HCT116 (cell line): Measurements from ENCODE around the gene FTL. TPM values are rescaled to one million over a fixed set of nuclear protein-coding genes. Genes with fewer than 3 reads are reported as not detected.

ENCODE experiments used
- ATAC-seq: fragments of 200-7000 bp; cut with Tn5 transposase; 2 replicates; pipeline ENCODE4 v1.9.1; 2020; ENCODE audit warnings: mild to moderate bottlenecking, moderate library complexity
- BruUV-seq: library from RNA; stranded (reverse); fragments of 400-500 nt; replicated peaks from 2 replicates; lab custom pipeline; 2021; lab: Mats Ljungman, UMichigan
- CTCF ChIA-PET: fragments of 300-600 bp; sonication (Branson Sonifier 250); formaldehyde crosslinking; loops from one replicate; lab custom pipeline; 2021; ENCODE audit warnings: antibody characterized with exemption; lab: Charles Lee
- POLR2A ChIA-PET: fragments of 300-600, 350-600 bp; sonication (Branson Sonifier 250); formaldehyde crosslinking; loops from one replicate; lab custom pipeline; 2021; ENCODE audit warnings: antibody characterized with exemption; lab: Charles Lee
- RAD21 ChIA-PET, 2 experiments: fragments of 300-600 bp; sonication (Branson Sonifier 250); formaldehyde crosslinking; loops; one replicate each; lab custom pipeline; 2023; ENCODE audit warnings: low total read pairs in 2 of 2; ENCODE audit not compliant: uncharacterized antibody in 2 of 2, unreplicated experiment in 2 of 2, low non-redundant PET in 1 of 2; lab: Charles Lee
- DNase-seq: peaks from one replicate; pipeline ENCODE4 v3.0.0-alpha.2; 2010; ENCODE audit warnings: low read depth, low spot score
- H2AFZ ChIP-seq: fragments of 200-600 bp; shearing (Covaris generic), sonication (generic); 2 replicates; pipeline ENCODE4 v1.6.1; 2017; ENCODE audit warnings: low read depth, mixed run types, mixed read lengths, antibody characterized with exemption, low read length; ENCODE audit not compliant: poor library complexity, severe bottlenecking
- H3K27ac ChIP-seq: 2 replicates; pipeline ENCODE4 v1.5.1; 2012; ENCODE audit warnings: low read depth, low read length
- H3K27me3 ChIP-seq: fragments of 200-600 bp; sonication (generic); 2 replicates; pipeline ENCODE4 v1.6.1; 2016; ENCODE audit warnings: mixed run types, low read length, mixed read lengths; ENCODE audit not compliant: insufficient read depth
- H3K36me3 ChIP-seq, 2 experiments: fragments of 200-500 bp in 1 of 2; fragments of 200-600 bp in 1 of 2; sonication (Bioruptor generic) in 1 of 2; sonication (generic) in 1 of 2; 2 replicates each; pipeline versions ENCODE4 v1.5.1 to v1.6.1; 2014 to 2016; ENCODE audit warnings: low read length in 2 of 2, inconsistent platforms in 1 of 2, mixed read lengths in 1 of 2, mixed run types in 1 of 2; ENCODE audit not compliant: insufficient read depth in 2 of 2, control insufficient read depth in 1 of 2
- H3K4me1 ChIP-seq, 2 experiments: fragments of 200-600 bp in 1 of 2; sonication (generic) in 1 of 2; 2 replicates each; pipeline versions ENCODE4 v1.5.1 to v1.6.1; 2012 to 2017; ENCODE audit warnings: low read length in 2 of 2, inconsistent platforms in 1 of 2, mild to moderate bottlenecking in 1 of 2, mixed read lengths in 1 of 2, mixed run types in 1 of 2, moderate library complexity in 1 of 2; ENCODE audit not compliant: insufficient read depth in 2 of 2, control insufficient read depth in 1 of 2
- H3K4me2 ChIP-seq: fragments of 200-600 bp; sonication (generic); 2 replicates; pipeline ENCODE4 v1.6.1; 2017; ENCODE audit warnings: mixed run types, low read length, mixed read lengths
- H3K4me3 ChIP-seq, 2 experiments: fragments of 200-600 bp in 1 of 2; sonication (generic) in 1 of 2; replicated peaks in 1 of 2; 2 replicates each; pipeline ENCODE4 v1.5.1; 2011 to 2016; ENCODE audit warnings: low read length in 2 of 2, control low read depth in 1 of 2, low read depth in 1 of 2, mild to moderate bottlenecking in 1 of 2, mixed read lengths in 1 of 2, mixed run types in 1 of 2
- H3K79me2 ChIP-seq: fragments of 200-600 bp; sonication (generic); 2 replicates; pipeline ENCODE4 v1.6.1; 2017; ENCODE audit warnings: mild to moderate bottlenecking, mixed run types, low read length, moderate library complexity, mixed read lengths; ENCODE audit not compliant: insufficient read depth
- H3K9ac ChIP-seq: fragments of 200-600 bp; sonication (generic); 2 replicates; pipeline ENCODE4 v1.6.1; 2016; ENCODE audit warnings: low read length, mixed read lengths
- H3K9me2 ChIP-seq: fragments of 200-600 bp; sonication (generic), shearing (Covaris generic); 2 replicates; pipeline ENCODE4 v1.6.1; 2017; ENCODE audit warnings: mixed run types, mild to moderate bottlenecking, moderate library complexity; ENCODE audit not compliant: insufficient read depth
- H3K9me3 ChIP-seq, 2 experiments: fragments of 200-500 bp in 1 of 2; fragments of 200-600 bp in 1 of 2; sonication (Bioruptor generic) in 1 of 2; sonication (generic) in 1 of 2; 2 replicates each; pipeline ENCODE4 v1.6.1; 2014 to 2017; ENCODE audit warnings: low read length in 2 of 2, mixed read lengths in 2 of 2, inconsistent platforms in 1 of 2, low read depth in 1 of 2, mild to moderate bottlenecking in 1 of 2, mixed run types in 1 of 2, moderate library complexity in 1 of 2; ENCODE audit not compliant: control insufficient read depth in 1 of 2, insufficient read depth in 1 of 2
- H4K20me1 ChIP-seq: fragments of 200-600 bp; sonication (generic), shearing (Covaris generic); 2 replicates; pipeline ENCODE4 v1.6.1; 2017; ENCODE audit warnings: mixed run types, mild to moderate bottlenecking, moderate library complexity; ENCODE audit not compliant: insufficient read depth
- CBX3 ChIP-seq: IDR thresholded peaks from 2 replicates; pipeline ENCODE4 v1.6.1; 2012; ENCODE audit warnings: low read depth
- EGR1 ChIP-seq: IDR thresholded peaks from 2 replicates; pipeline ENCODE4 v1.6.1; 2012; ENCODE audit warnings: low read depth
- ELF1 ChIP-seq: IDR thresholded peaks from 2 replicates; pipeline ENCODE4 v1.6.1; 2012; ENCODE audit warnings: low read depth, borderline replicate concordance
- JUND ChIP-seq: IDR thresholded peaks from 2 replicates; pipeline ENCODE4 v1.6.1; 2012
- MAX ChIP-seq: IDR thresholded peaks from 2 replicates; pipeline ENCODE4 v1.6.1; 2012
- POLR2AphosphoS5 ChIP-seq: IDR thresholded peaks from 2 replicates; pipeline ENCODE4 v1.6.1; 2011; ENCODE audit warnings: mild to moderate bottlenecking, low read depth, low read length, moderate library complexity
- SP1 ChIP-seq: IDR thresholded peaks from 2 replicates; pipeline ENCODE4 v1.6.1; 2012; ENCODE audit warnings: low read depth
- SRF ChIP-seq: IDR thresholded peaks from 2 replicates; pipeline ENCODE4 v1.6.1; 2012; ENCODE audit warnings: low read depth
- TCF7L2 ChIP-seq: IDR thresholded peaks from 2 replicates; pipeline ENCODE4 v1.7.0; 2011; ENCODE audit warnings: borderline replicate concordance, inconsistent platforms; ENCODE audit not compliant: insufficient read depth, insufficient read length; ENCODE audit errors: extremely low read depth
- intact Hi-C: fragments of 100-400 bp; cut with micrococcal nuclease; formaldehyde crosslinking; loops from 2 replicates; pipeline ENCODE4 v1.10.0; 2022
- total RNA-seq: library from RNA; stranded (reverse); gene quantifications from one replicate; pipeline ENCODE4 v1.2.1, GENCODE V29; 2021; ENCODE audit not compliant: unreplicated experiment
- TF ChIP-seq, protein P1 (sequence below), 3 experiments: fragments of 200-600 bp in 1 of 3; sonication (generic) in 1 of 3; IDR thresholded peaks in 2 of 3; conservative IDR thresholded peaks in 1 of 3; 2 replicates each; pipeline ENCODE4 v1.5.1; 2012 to 2017; ENCODE audit warnings: low read depth in 2 of 3, low read length in 2 of 3, antibody characterized with exemption in 1 of 3, borderline replicate concordance in 1 of 3, control low read depth in 1 of 3, mild to moderate bottlenecking in 1 of 3, mixed read lengths in 1 of 3, mixed run types in 1 of 3, moderate library complexity in 1 of 3; ENCODE audit not compliant: insufficient read depth in 1 of 3
- TF ChIP-seq, protein P2 (sequence below): IDR thresholded peaks from 2 replicates; pipeline ENCODE4 v1.6.1; 2012; ENCODE audit warnings: low read depth
- TF ChIP-seq, protein P3 (sequence below): IDR thresholded peaks from 2 replicates; pipeline ENCODE4 v1.6.1; 2012

The FTL gene
- total RNA-seq, 1 experiment from 2014 or later = 1,885 TPM

DNA sequence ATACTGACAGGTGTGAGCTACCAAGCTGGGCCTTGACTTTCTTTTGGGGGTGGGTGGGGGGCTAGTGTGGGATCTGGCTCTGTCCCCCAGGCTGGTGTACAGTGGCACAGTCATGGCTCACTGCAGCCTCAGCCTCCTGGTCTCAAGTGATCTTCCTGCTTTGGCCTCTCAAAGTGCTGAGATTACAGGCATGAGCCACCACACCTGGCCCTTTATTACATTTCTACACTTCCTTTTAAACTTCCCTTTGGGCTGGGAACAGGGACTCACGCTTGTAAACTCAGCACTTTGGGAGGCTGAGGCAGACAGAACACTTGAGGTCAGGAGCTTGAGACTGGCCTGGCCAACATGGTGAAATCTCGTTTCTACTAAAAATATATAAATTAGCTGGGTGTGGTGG, 12.0 kb downstream of the FTL start:
- CTCF ChIA-PET = interaction anchor here (1.0 to 3.1 kb wide), 2 partner anchors 16 to 54 kb away, joined by 3 to 14 read pairs; partner anchors contain the start of genes CGB2, GYS1 and RUVBL2

DNA sequence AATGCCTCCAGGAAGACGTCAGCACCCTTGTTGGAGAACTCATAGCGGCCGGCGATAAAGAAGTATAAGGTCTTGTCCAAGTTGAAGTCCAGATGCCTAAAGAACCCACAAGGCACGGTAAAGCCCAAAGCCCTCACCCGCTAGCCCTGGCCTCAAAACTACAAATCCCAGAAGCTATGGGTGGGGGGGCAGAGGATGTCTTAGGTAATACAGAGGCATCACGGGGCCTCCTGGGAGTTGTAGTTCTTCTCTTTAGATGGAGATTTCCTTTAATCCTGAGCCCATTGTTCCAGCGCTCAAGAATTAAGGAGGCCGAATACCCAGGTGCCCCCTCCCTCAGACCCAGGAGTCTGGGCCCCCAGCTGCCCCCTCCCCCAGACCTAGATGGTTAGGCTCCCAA, 17.2 kb downstream of the FTL start:
- ChIA-PET RAD21 (no interaction called here), CTCF (interaction anchor here (3.7 kb wide), 1 partner anchor 11 kb away, joined by 29 read pairs; the partner anchor contains the start of genes GYS1 and RUVBL2), POLR2A (interaction anchor here (4.1 kb wide), 1 partner anchor 11 kb away, joined by 17 read pairs; the partner anchor contains the start of genes GYS1 and RUVBL2)
- Histone ChIP-seq H3K4me1 (peaks cover 5 to 14% of the 10 kb centered on the region in 2 experiments; a peak in 3 of 4 replicates), H3K4me3 (no peak overlapping the region), H2AFZ (no peak overlapping the region), H3K36me3 (peaks cover 14 to 29% of the 10 kb centered on the region in 2 experiments; a peak in 3 of 4 replicates), H3K27me3 (no peaks in the 10 kb centered on the region), H3K9me2 (no peaks in the 10 kb centered on the region), H3K9me3 (no peaks in the 10 kb centered on the region), H3K27ac (no peak overlapping the region), H3K9ac (no peak overlapping the region), H3K4me2 (no peak overlapping the region), H4K20me1 (no peaks in the 10 kb centered on the region), H3K79me2 (no peaks in the 10 kb centered on the region)
- DNase-seq = no peak
- ATAC-seq = no peak
- no TSS peak for BruUV-seq
- intact Hi-C loops = no loop called here
- TF ChIP-seq, protein P1, sequence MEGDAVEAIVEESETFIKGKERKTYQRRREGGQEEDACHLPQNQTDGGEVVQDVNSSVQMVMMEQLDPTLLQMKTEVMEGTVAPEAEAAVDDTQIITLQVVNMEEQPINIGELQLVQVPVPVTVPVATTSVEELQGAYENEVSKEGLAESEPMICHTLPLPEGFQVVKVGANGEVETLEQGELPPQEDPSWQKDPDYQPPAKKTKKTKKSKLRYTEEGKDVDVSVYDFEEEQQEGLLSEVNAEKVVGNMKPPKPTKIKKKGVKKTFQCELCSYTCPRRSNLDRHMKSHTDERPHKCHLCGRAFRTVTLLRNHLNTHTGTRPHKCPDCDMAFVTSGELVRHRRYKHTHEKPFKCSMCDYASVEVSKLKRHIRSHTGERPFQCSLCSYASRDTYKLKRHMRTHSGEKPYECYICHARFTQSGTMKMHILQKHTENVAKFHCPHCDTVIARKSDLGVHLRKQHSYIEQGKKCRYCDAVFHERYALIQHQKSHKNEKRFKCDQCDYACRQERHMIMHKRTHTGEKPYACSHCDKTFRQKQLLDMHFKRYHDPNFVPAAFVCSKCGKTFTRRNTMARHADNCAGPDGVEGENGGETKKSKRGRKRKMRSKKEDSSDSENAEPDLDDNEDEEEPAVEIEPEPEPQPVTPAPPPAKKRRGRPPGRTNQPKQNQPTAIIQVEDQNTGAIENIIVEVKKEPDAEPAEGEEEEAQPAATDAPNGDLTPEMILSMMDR (IDR thresholded peaks at IDR 0.05 in 2 of 3, conservative IDR thresholded peaks at IDR 0.05 in 1 of 3; ENCODE audit: borderline replicate concordance in 1 of 3, insufficient read depth in 1 of 3, low read depth in 2 of 3, low read length in 2 of 3) = no peak
- TF ChIP-seq MAX (no peak), POLR2AphosphoS5 (no peak), SP1 (no peak), TCF7L2 (no peak), SRF (no peak), EGR1 (no peak), ELF1 (no peak)
- TF ChIP-seq, protein P2, sequence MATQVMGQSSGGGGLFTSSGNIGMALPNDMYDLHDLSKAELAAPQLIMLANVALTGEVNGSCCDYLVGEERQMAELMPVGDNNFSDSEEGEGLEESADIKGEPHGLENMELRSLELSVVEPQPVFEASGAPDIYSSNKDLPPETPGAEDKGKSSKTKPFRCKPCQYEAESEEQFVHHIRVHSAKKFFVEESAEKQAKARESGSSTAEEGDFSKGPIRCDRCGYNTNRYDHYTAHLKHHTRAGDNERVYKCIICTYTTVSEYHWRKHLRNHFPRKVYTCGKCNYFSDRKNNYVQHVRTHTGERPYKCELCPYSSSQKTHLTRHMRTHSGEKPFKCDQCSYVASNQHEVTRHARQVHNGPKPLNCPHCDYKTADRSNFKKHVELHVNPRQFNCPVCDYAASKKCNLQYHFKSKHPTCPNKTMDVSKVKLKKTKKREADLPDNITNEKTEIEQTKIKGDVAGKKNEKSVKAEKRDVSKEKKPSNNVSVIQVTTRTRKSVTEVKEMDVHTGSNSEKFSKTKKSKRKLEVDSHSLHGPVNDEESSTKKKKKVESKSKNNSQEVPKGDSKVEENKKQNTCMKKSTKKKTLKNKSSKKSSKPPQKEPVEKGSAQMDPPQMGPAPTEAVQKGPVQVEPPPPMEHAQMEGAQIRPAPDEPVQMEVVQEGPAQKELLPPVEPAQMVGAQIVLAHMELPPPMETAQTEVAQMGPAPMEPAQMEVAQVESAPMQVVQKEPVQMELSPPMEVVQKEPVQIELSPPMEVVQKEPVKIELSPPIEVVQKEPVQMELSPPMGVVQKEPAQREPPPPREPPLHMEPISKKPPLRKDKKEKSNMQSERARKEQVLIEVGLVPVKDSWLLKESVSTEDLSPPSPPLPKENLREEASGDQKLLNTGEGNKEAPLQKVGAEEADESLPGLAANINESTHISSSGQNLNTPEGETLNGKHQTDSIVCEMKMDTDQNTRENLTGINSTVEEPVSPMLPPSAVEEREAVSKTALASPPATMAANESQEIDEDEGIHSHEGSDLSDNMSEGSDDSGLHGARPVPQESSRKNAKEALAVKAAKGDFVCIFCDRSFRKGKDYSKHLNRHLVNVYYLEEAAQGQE = no peak

More for the DNA sequence above, 12.0 kb downstream of the FTL start:
- TF ChIP-seq TCF7L2 = no peak
- no peak for TF ChIP-seq MAX
- TF ChIP-seq JUND = no peak
- TF ChIP-seq, protein P3, sequence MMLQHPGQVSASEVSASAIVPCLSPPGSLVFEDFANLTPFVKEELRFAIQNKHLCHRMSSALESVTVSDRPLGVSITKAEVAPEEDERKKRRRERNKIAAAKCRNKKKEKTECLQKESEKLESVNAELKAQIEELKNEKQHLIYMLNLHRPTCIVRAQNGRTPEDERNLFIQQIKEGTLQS = no peak
- TF ChIP-seq CBX3 = no peak
- TF ChIP-seq, all 23 proteins: peak for 0
- no peaks in the 10 kb centered on the region for H3K9me2 ChIP-seq
- no peak overlapping the region for H3K4me2 ChIP-seq
- H2AFZ ChIP-seq = no peak overlapping the region
- H3K4me3 ChIP-seq = no peak overlapping the region
- ChIA-PET POLR2A (interaction anchor here (0.6 to 1.3 kb wide), 2 partner anchors 105 to 137 kb away, joined by 3 read pairs; partner anchors contain the start of gene PPP1R15A), RAD21 (interaction anchor here in 1 of 2 experiments (0.7 kb wide), 1 partner anchor 132 kb away, joined by 3 read pairs; no protein-coding TSS in a partner anchor)
- H3K27ac ChIP-seq = no peak overlapping the region
- no peaks in the 10 kb centered on the region for H3K79me2 ChIP-seq
- BruUV-seq = no TSS peak
- no peaks in the 10 kb centered on the region for H3K9me3 ChIP-seq
- ATAC-seq = no peak
- no peak for DNase-seq
- intact Hi-C loops = no loop called here
- no peak overlapping the region for H3K9ac ChIP-seq
- H3K36me3 ChIP-seq = peaks cover 15 to 23% of the 10 kb centered on the region in 2 experiments; a peak in 3 of 4 replicates
- H3K27me3 ChIP-seq = no peaks in the 10 kb centered on the region
- H3K4me1 ChIP-seq = peaks cover 5 to 14% of the 10 kb centered on the region in 2 experiments; a peak in 3 of 4 replicates
- no peaks in the 10 kb centered on the region for H4K20me1 ChIP-seq
